IMR-90 (cell line): ENCODE data around the gene H19. TPM values are rescaled to one million over a fixed set of nuclear protein-coding genes. Genes with fewer than 3 reads are reported as not detected.

ENCODE experiments used
- ATAC-seq: fragments of 200-7000 bp; cut with Tn5 transposase; 2 replicates; pipeline ENCODE4 v1.9.1; 2020; ENCODE audit warnings: low read depth, mild to moderate bottlenecking, moderate library complexity
- BruUV-seq: library from RNA; stranded (reverse); fragments of 400-500 nt; replicated peaks from 2 replicates; lab custom pipeline; 2021; lab: Mats Ljungman, UMichigan
- CTCF ChIA-PET: fragments of 300-600 bp; formaldehyde crosslinking; extraction: SDS; loops from one replicate; lab custom pipeline; 2021; ENCODE audit warnings: antibody characterized with exemption; lab: Yijun Ruan, JAX
- POLR2A ChIA-PET: fragments of 300-600 bp; sonication (Branson Sonifier 250); formaldehyde crosslinking; loops from one replicate; lab custom pipeline; 2022; ENCODE audit warnings: antibody characterized with exemption; ENCODE audit not compliant: unreplicated experiment; lab: Charles Lee
- DNase-seq: peaks from one replicate; pipeline ENCODE4 v3.0.0; 2013
- H2AFZ ChIP-seq: replicated peaks from 2 replicates; pipeline ENCODE3; 2013; ENCODE audit warnings: low read length, mild to moderate bottlenecking; ENCODE audit not compliant: poor library complexity
- H2AK5ac ChIP-seq: 2 replicates; pipeline ENCODE4 v1.6.1; 2013; ENCODE audit warnings: low read depth, low read length, inconsistent platforms
- H2AK9ac ChIP-seq: replicated peaks from 2 replicates; pipeline ENCODE3; 2013; ENCODE audit warnings: mild to moderate bottlenecking, low read depth, low read length, moderate library complexity; ENCODE audit not compliant: poor library complexity
- H2BK120ac ChIP-seq: 2 replicates; pipeline ENCODE4 v1.6.1; 2013; ENCODE audit warnings: low read depth, low read length, inconsistent platforms
- H2BK15ac ChIP-seq: 3 replicates; pipeline ENCODE4 v1.6.1; 2013; ENCODE audit warnings: low read depth, low read length, inconsistent platforms
- H2BK20ac ChIP-seq: 2 replicates; pipeline ENCODE4 v1.6.1; 2013; ENCODE audit warnings: low read depth, mild to moderate bottlenecking, inconsistent platforms, low read length, moderate library complexity
- H2BK5ac ChIP-seq: 2 replicates; pipeline ENCODE4 v1.6.1; 2013; ENCODE audit warnings: mild to moderate bottlenecking, low read depth, low read length, inconsistent platforms; ENCODE audit not compliant: poor library complexity, severe bottlenecking
- H3K14ac ChIP-seq: replicated peaks from 2 replicates; pipeline ENCODE4 v1.6.1; 2013; ENCODE audit warnings: low read depth, low read length, inconsistent platforms
- H3K18ac ChIP-seq: 2 replicates; pipeline ENCODE4 v1.6.1; 2013; ENCODE audit warnings: low read depth, low read length, control low read depth
- H3K23ac ChIP-seq: 2 replicates; pipeline ENCODE4 v1.6.1; 2013; ENCODE audit warnings: low read depth, low read length, inconsistent platforms
- H3K27ac ChIP-seq: 2 replicates; pipeline ENCODE4 v1.5.1; 2013; ENCODE audit warnings: mild to moderate bottlenecking, control low read depth, low read length; ENCODE audit not compliant: insufficient read depth
- H3K27me3 ChIP-seq: 2 replicates; pipeline ENCODE4 v1.6.1; 2013; ENCODE audit warnings: low read length; ENCODE audit not compliant: control insufficient read depth, insufficient read depth
- H3K36me3 ChIP-seq: 2 replicates; pipeline ENCODE4 v1.6.1; 2013; ENCODE audit warnings: low read length, mixed read lengths; ENCODE audit not compliant: control insufficient read depth, insufficient read depth
- H3K4ac ChIP-seq: 2 replicates; pipeline ENCODE4 v1.6.1; 2013; ENCODE audit warnings: low read depth, low read length, inconsistent platforms
- H3K4me1 ChIP-seq: 2 replicates; pipeline ENCODE4 v1.6.1; 2013; ENCODE audit warnings: low read length, mixed read lengths; ENCODE audit not compliant: control insufficient read depth, insufficient read depth
- H3K4me2 ChIP-seq: 2 replicates; pipeline ENCODE4 v1.6.1; 2013; ENCODE audit warnings: low read depth, mild to moderate bottlenecking, control low read depth, low read length, moderate library complexity
- H3K4me3 ChIP-seq: 2 replicates; pipeline ENCODE4 v1.5.1; 2013; ENCODE audit warnings: low read depth, mild to moderate bottlenecking, control low read depth, low read length, moderate library complexity; ENCODE audit not compliant: insufficient read depth
- H3K56ac ChIP-seq: 2 replicates; pipeline ENCODE4 v1.6.1; 2013; ENCODE audit warnings: low read length, inconsistent platforms; ENCODE audit not compliant: insufficient read depth; ENCODE audit errors: extremely low read depth
- H3K79me1 ChIP-seq, 2 experiments: 2 replicates each; pipeline ENCODE4 v1.6.1; 2013; ENCODE audit warnings: low read length in 2 of 2, inconsistent platforms in 1 of 2, low read depth in 1 of 2
- H3K9ac ChIP-seq: 2 replicates; pipeline ENCODE4 v1.6.1; 2013; ENCODE audit warnings: low read depth, low read length, control low read depth
- H3K9me1 ChIP-seq: 2 replicates; pipeline ENCODE4 v1.6.1; 2013; ENCODE audit warnings: low read length, inconsistent platforms; ENCODE audit not compliant: insufficient read depth
- H3K9me3 ChIP-seq: 2 replicates; pipeline ENCODE4 v1.6.1; 2013; ENCODE audit warnings: low read length; ENCODE audit not compliant: control insufficient read depth, insufficient read depth
- H4K20me1 ChIP-seq: 2 replicates; pipeline ENCODE4 v1.6.1; 2013; ENCODE audit warnings: low read length, inconsistent platforms; ENCODE audit not compliant: insufficient read depth
- H4K5ac ChIP-seq: 2 replicates; pipeline ENCODE4 v1.6.1; 2013; ENCODE audit warnings: mild to moderate bottlenecking, low read depth, low read length, control low read depth
- H4K8ac ChIP-seq, 2 experiments: 2 replicates each; pipeline ENCODE4 v1.6.1; 2013; ENCODE audit warnings: low read depth in 2 of 2, low read length in 2 of 2, control low read depth in 1 of 2, inconsistent platforms in 1 of 2
- H4K91ac ChIP-seq: 2 replicates; pipeline ENCODE4 v1.6.1; 2013; ENCODE audit warnings: low read depth, low read length, inconsistent platforms; ENCODE audit not compliant: insufficient read depth
- FOS ChIP-seq: fragments of 150-350 bp; IDR thresholded peaks from 2 replicates; pipeline ENCODE4 v1.6.1; 2016; ENCODE audit warnings: low read depth, low read length
- WGBS, 2 experiments: methylation state at CpG; one replicate each; pipeline versions ENCODE4 v1.1.5 to v1.1.7; 2013; ENCODE audit warnings: missing lambda C conversion rate in 2 of 2; ENCODE audit not compliant: insufficient read length in 1 of 2; ENCODE audit errors: extremely low coverage in 2 of 2; 5-methylcytosine and 5-hydroxymethylcytosine counted together
- dilution Hi-C: fragments of 300-500 bp; cut with HindIII; formaldehyde crosslinking; loops from one replicate; pipeline ENCODE4 v1.14.3; 2018; ENCODE audit warnings: low sequenced_read_pairs; ENCODE audit not compliant: unreplicated experiment
- in situ Hi-C: fragments of 300-500 bp; cut with MboI; formaldehyde crosslinking; loops from 3 replicates; pipeline ENCODE4 v1.14.3; 2019; ENCODE audit warnings: low sequenced_read_pairs, inconsistent platforms, mixed read lengths
- intact Hi-C: fragments of 100-400 bp; cut with micrococcal nuclease; formaldehyde crosslinking; loops from 2 replicates; pipeline ENCODE4 v1.10.0; 2022
- polyA plus RNA-seq, 3 experiments: library from polyadenylated mRNA; depleted of rRNA; stranded (reverse); fragments of >200 nt; gene quantifications; 2 replicates each; pipeline ENCODE4 v1.2.3, GENCODE V29; 2012; ENCODE audit warnings: low replicate concordance in 1 of 3
- total RNA-seq: library from RNA; depleted of rRNA; stranded (reverse); fragments of >200 nt; gene quantifications from 2 replicates; pipeline ENCODE4 v1.2.3, GENCODE V29; 2012

The H19 gene
- total and polyA plus RNA-seq, 2 of the 4 experiments (the other 2 are of a cell fraction): 0.41 TPM; not detected in 1

DNA sequence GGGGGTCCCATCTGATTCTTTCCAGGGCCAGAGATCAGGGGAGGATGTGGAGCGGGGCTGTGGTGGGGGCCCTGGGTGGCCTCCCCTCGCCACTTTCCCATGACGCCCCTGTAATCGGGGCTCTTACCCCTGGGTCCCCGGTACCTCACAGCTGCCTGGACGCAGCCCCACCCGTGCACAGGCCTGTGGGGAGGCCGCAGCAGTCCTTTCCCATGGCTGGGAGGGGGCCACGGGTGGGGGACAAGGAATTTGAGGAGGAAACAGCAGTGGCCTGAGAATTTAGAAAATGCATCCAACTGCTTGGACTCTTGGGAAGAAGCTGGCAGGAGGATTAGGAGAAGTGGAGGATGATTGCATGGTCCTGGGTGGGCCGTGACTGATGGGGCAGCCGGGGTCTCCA is 18.0 kb downstream of the H19 start:
- in situ Hi-C loops (no loop called here), intact Hi-C loops (no loop called here), dilution Hi-C loops (no loop called here)
- Histone ChIP-seq H4K91ac (no peak overlapping the region), H2BK5ac (no peak overlapping the region), H4K20me1 (no peaks in the 10 kb centered on the region), H3K9ac (no peak overlapping the region), H3K9me3 (no peaks in the 10 kb centered on the region), H3K27me3 (no peaks in the 10 kb centered on the region), H2AK9ac (no peak overlapping the region), H4K8ac (no peak overlapping the region), H3K4me3 (no peak overlapping the region), H3K9me1 (no peaks in the 10 kb centered on the region), H4K5ac (no peak overlapping the region), H3K79me1 (no peaks in the 10 kb centered on the region), H2AFZ (no peak overlapping the region), H3K23ac (no peak overlapping the region), H3K36me3 (no peaks in the 10 kb centered on the region), H3K56ac (no peak overlapping the region), H2BK20ac (no peak overlapping the region), H2BK120ac (no peak overlapping the region), H3K4me2 (no peak overlapping the region), H3K27ac (no peak overlapping the region), H3K14ac (no peak overlapping the region), H3K4ac (no peak overlapping the region), H3K18ac (no peak overlapping the region), H2BK15ac (no peak overlapping the region), H2AK5ac (no peak overlapping the region), H3K4me1 (no peaks in the 10 kb centered on the region)
- TF ChIP-seq FOS: no peak
- no CpG with 5 or more reads among the region's 11 CpGs for WGBS, 2 experiments
- no peak for DNase-seq
- ATAC-seq: no peak
- ChIA-PET POLR2A (no interaction called here), CTCF (no interaction called here)
- no TSS peak for BruUV-seq
